ENCODE data around the gene SP2. TPM values are rescaled to one million over a fixed set of nuclear protein-coding genes. Genes with fewer than 3 reads are reported as not detected.

SP2 gene
- total and polyA plus RNA-seq, 2 of the 13 experiments (the other 11 are each of a cell fraction or from before 2014, with no cell fraction given), result 1.4 to 4.8 TPM

DNA sequence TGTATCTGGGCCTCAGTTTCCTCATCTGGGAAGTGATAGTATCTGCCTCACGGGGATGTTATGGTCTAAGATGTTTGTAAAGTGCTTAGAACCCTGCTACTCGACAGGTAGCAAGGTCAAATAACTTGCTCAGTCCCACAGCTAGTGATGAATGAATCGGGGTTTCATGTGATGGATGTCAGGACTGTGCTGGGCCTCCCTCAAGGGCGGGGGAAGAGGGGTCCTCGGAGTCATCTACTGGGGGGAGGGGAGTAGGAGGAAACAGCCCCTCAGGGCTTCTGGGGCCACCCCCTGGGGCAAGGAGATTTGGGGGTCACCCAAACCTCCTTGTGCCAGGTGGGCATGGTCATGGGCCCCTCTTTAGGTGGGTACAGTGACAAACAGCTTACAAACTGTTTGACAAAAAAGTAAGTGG is 46.1 kb downstream of the SP2 start (continued):
- TF ChIP-seq, protein P1, sequence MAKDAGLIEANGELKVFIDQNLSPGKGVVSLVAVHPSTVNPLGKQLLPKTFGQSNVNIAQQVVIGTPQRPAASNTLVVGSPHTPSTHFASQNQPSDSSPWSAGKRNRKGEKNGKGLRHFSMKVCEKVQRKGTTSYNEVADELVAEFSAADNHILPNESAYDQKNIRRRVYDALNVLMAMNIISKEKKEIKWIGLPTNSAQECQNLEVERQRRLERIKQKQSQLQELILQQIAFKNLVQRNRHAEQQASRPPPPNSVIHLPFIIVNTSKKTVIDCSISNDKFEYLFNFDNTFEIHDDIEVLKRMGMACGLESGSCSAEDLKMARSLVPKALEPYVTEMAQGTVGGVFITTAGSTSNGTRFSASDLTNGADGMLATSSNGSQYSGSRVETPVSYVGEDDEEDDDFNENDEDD (CRISPR knock-in tag; IDR thresholded peaks at IDR 0.05; ENCODE audit: borderline replicate concordance), result no peak
- no peak for TF ChIP-seq ZNF501 (CRISPR knock-in tag; IDR thresholded peaks at IDR 0.05)
- TF ChIP-seq FOXA1 (IDR thresholded peaks at IDR 0.05), result no peak
- TF ChIP-seq FOXA1 (CRISPR knock-in tag; IDR thresholded peaks at IDR 0.05), result no peak
- no peak for TF ChIP-seq KLF9 (CRISPR knock-in tag; IDR thresholded peaks at IDR 0.05; ENCODE audit: low read depth)
- no peak for TF ChIP-seq CEBPG (CRISPR knock-in tag; IDR thresholded peaks at IDR 0.05)
- no peak for TF ChIP-seq ZNF577 (CRISPR knock-in tag; IDR thresholded peaks at IDR 0.05; ENCODE audit: borderline replicate concordance, low read depth)
- TF ChIP-seq NR3C1 (CRISPR knock-in tag; IDR thresholded peaks at IDR 0.05), result no peak
- no peak for TF ChIP-seq ZNF12 (CRISPR knock-in tag; IDR thresholded peaks at IDR 0.05)
- 0 out of 2 replicates have a peak, but pooled peaks have one; percentile 15 for TF ChIP-seq ZNF234 (CRISPR knock-in tag; conservative IDR thresholded peaks at IDR 0.05)
- peak; percentile 14; the same call in 1 of the 2 replicates for TF ChIP-seq ZNF281 (CRISPR knock-in tag; IDR thresholded peaks at IDR 0.05; ENCODE audit: borderline replicate concordance)
- TF ChIP-seq MLLT10 (CRISPR knock-in tag; IDR thresholded peaks at IDR 0.05), result no peak
- TF ChIP-seq ISL2 (CRISPR knock-in tag; IDR thresholded peaks at IDR 0.05), result no peak
- no peak for TF ChIP-seq RXRB (CRISPR knock-in tag; IDR thresholded peaks at IDR 0.05; ENCODE audit: borderline replicate concordance)
- TF ChIP-seq HHEX (CRISPR knock-in tag; IDR thresholded peaks at IDR 0.05), result no peak
- TF ChIP-seq ZNF652 (CRISPR knock-in tag; IDR thresholded peaks at IDR 0.05; ENCODE audit: borderline replicate concordance, low read depth), result no peak
- TF ChIP-seq ZNF569 (CRISPR knock-in tag; IDR thresholded peaks at IDR 0.05; ENCODE audit: borderline replicate concordance), result no peak
- TF ChIP-seq, protein P2, sequence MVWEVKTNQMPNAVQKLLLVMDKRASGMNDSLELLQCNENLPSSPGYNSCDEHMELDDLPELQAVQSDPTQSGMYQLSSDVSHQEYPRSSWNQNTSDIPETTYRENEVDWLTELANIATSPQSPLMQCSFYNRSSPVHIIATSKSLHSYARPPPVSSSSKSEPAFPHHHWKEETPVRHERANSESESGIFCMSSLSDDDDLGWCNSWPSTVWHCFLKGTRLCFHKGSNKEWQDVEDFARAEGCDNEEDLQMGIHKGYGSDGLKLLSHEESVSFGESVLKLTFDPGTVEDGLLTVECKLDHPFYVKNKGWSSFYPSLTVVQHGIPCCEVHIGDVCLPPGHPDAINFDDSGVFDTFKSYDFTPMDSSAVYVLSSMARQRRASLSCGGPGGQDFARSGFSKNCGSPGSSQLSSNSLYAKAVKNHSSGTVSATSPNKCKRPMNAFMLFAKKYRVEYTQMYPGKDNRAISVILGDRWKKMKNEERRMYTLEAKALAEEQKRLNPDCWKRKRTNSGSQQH (CRISPR knock-in tag; IDR thresholded peaks at IDR 0.05; ENCODE audit: low read depth), result 0 out of 2 replicates have a peak, but pooled peaks have one; percentile 2
- no peak for TF ChIP-seq ARID2 (CRISPR knock-in tag; IDR thresholded peaks at IDR 0.05; ENCODE audit: borderline replicate concordance)
- no peak for TF ChIP-seq CREM (IDR thresholded peaks at IDR 0.05)
- no peak for TF ChIP-seq CREM (CRISPR knock-in tag; IDR thresholded peaks at IDR 0.05)
- no peak for TF ChIP-seq ZNF225 (CRISPR knock-in tag; IDR thresholded peaks at IDR 0.05)
- TF ChIP-seq ZNF446 (CRISPR knock-in tag; IDR thresholded peaks at IDR 0.05), result no peak
- 0 out of 2 replicates have a peak, but pooled peaks have one; percentile 6 for TF ChIP-seq ZNF570 (CRISPR knock-in tag; IDR thresholded peaks at IDR 0.05; ENCODE audit: borderline replicate concordance)
- no peak for TF ChIP-seq ZNF773 (CRISPR knock-in tag; IDR thresholded peaks at IDR 0.05; ENCODE audit: borderline replicate concordance)
- TF ChIP-seq ZNF543 (CRISPR knock-in tag; IDR thresholded peaks at IDR 0.05), result no peak
- TF ChIP-seq ZNF619 (CRISPR knock-in tag; IDR thresholded peaks at IDR 0.05), result 0 out of 2 replicates have a peak, but pooled peaks have one; percentile 6
- TF ChIP-seq ZNF709 (CRISPR knock-in tag; IDR thresholded peaks at IDR 0.05), result no peak
- TF ChIP-seq ZSCAN31 (CRISPR knock-in tag; IDR thresholded peaks at IDR 0.05; ENCODE audit: low read depth), result 0 out of 2 replicates have a peak, but pooled peaks have one; percentile 2
- peak; percentile 10; the same call in 1 of the 2 replicates for TF ChIP-seq PAX8 (CRISPR knock-in tag; IDR thresholded peaks at IDR 0.05; ENCODE audit: borderline replicate concordance)

Measured in HepG2 (cell line).